ENCODE results near the gene LRP10. TPM values are rescaled to one million over a fixed set of nuclear protein-coding genes. Genes with fewer than 3 reads are reported as not detected.

The LRP10 gene
- total RNA-seq, 1 donor from 2014 or later: 16.3 TPM

DNA sequence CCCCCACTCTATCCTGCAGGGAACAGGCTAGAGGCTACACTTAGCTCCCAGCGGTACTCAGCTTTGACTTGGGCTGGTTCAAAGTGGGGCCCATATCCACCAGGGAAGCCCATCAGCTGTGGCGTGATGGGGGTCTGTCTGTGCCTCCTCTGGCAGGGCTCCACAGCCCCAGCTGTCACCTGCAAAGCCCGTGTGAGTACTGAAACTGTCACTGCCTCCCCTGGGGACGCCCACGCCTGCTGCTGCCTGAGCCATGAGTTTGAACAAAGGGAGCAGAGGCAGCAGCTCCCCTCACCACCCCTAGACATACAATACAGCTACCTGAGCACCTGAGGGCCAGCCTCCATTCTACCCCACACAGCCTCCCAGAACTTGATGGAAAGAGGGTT is 16.4 kb downstream of the LRP10 start:
- peaks cover 47% of the 10 kb centered on the region for H3K4me1 Mint-ChIP-seq
- DNase-seq (ENCODE audit: low read depth, low spot score): no peak
- H3K36me3 Mint-ChIP-seq (ENCODE audit: low read depth): no peaks in the 10 kb centered on the region
- H3K27me3 Mint-ChIP-seq (ENCODE audit: low read depth): peaks cover 5% of the 10 kb centered on the region
- no peak for TF ChIP-seq CTCF (conservative IDR thresholded peaks at IDR 0.05)
- H3K27ac Mint-ChIP-seq (ENCODE audit: unreplicated experiment): peak overlapping the region; percentile 69
- H3K9me3 Mint-ChIP-seq: no peaks in the 10 kb centered on the region
- peak overlapping the region; percentile 98 for H3K4me3 Mint-ChIP-seq

GRCh38 chr14:22888662-22889061 is 17.1 kb downstream of the LRP10 start:
- Mint-ChIP-seq H3K27me3 (ENCODE audit: low read depth) (peaks cover 5% of the 10 kb centered on the region), H3K27ac (ENCODE audit: unreplicated experiment) (no peak overlapping the region), H3K36me3 (ENCODE audit: low read depth) (no peaks in the 10 kb centered on the region), H3K9me3 (no peaks in the 10 kb centered on the region), H3K4me1 (peaks cover 41% of the 10 kb centered on the region), H3K4me3 (no peak overlapping the region)
- TF ChIP-seq CTCF (conservative IDR thresholded peaks at IDR 0.05): no peak
- no peak for DNase-seq (ENCODE audit: low read depth, low spot score)

DNA sequence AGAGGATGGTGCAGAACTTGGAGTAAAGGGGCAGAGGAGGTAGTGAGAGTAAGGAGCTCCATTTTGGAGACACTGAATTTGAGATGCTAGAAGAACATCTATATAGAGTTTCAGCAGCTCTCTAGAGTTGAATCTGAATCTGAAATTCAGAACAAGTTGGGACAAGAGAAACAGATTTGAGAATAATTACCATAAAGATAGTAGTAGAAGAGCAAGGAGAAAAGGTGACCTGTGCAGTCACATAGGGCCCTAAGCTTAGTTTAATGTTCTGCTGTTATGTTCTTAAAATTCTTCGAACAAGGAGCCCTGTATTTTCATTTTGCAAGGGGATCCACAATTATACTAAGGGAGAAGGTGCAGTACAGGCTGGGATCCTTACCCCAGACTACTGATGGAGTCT is 18.9 kb downstream of the LRP10 start:
- peaks cover 25% of the 10 kb centered on the region for H3K4me1 Mint-ChIP-seq
- H3K27ac Mint-ChIP-seq (ENCODE audit: unreplicated experiment): no peak overlapping the region
- H3K36me3 Mint-ChIP-seq (ENCODE audit: low read depth): no peaks in the 10 kb centered on the region
- no peak overlapping the region for H3K4me3 Mint-ChIP-seq
- peaks cover under 1% of the 10 kb centered on the region for H3K27me3 Mint-ChIP-seq (ENCODE audit: low read depth)
- no peak for TF ChIP-seq CTCF (conservative IDR thresholded peaks at IDR 0.05)
- DNase-seq (ENCODE audit: low read depth, low spot score): no peak
- no peaks in the 10 kb centered on the region for H3K9me3 Mint-ChIP-seq

DNA sequence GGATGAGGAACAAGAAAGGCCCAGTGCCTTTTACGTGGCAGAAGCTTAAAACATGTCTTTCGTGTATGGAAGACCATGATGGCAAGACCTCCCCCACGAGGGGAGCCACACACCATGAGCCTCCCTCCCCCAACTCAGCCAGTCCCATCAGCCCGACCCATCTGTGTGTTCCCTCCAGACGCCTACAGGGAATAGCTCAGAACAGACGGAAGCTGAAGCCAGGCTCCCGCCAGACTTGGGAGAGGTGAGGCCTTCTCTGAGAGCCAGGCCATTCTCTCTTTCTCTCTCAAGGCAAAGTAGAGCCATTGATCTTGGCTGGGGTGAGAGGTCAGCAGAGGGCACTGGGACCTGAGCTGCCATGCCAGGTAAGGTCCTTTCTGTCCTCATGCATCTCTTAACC is 20.9 kb downstream of the LRP10 start:
- Mint-ChIP-seq H3K4me1 (peaks cover 10% of the 10 kb centered on the region), H3K9me3 (no peaks in the 10 kb centered on the region), H3K27me3 (ENCODE audit: low read depth) (no peaks in the 10 kb centered on the region), H3K4me3 (no peak overlapping the region), H3K36me3 (ENCODE audit: low read depth) (no peaks in the 10 kb centered on the region), H3K27ac (ENCODE audit: unreplicated experiment) (peak overlapping the region; percentile 17)
- DNase-seq (ENCODE audit: low read depth, low spot score): no peak
- TF ChIP-seq CTCF (conservative IDR thresholded peaks at IDR 0.05): no peak

GRCh38 chr14:22893706-22894105 is 22.2 kb downstream of the LRP10 start:
- Mint-ChIP-seq H3K4me3 (no peak overlapping the region), H3K9me3 (no peaks in the 10 kb centered on the region), H3K36me3 (ENCODE audit: low read depth) (no peaks in the 10 kb centered on the region), H3K27ac (ENCODE audit: unreplicated experiment) (no peak overlapping the region), H3K4me1 (peaks cover 7% of the 10 kb centered on the region), H3K27me3 (ENCODE audit: low read depth) (no peaks in the 10 kb centered on the region)
- DNase-seq (ENCODE audit: low read depth, low spot score): no peak
- no peak for TF ChIP-seq CTCF (conservative IDR thresholded peaks at IDR 0.05)

- peaks cover 3% of the 10 kb centered on the region for H3K4me1 Mint-ChIP-seq
- H3K27ac Mint-ChIP-seq (ENCODE audit: unreplicated experiment): no peak overlapping the region
- no peak for TF ChIP-seq CTCF (conservative IDR thresholded peaks at IDR 0.05)
- no peak overlapping the region for H3K4me3 Mint-ChIP-seq
- H3K27me3 Mint-ChIP-seq (ENCODE audit: low read depth): no peaks in the 10 kb centered on the region
- no peaks in the 10 kb centered on the region for H3K36me3 Mint-ChIP-seq (ENCODE audit: low read depth)
- no peaks in the 10 kb centered on the region for H3K9me3 Mint-ChIP-seq
- DNase-seq (ENCODE audit: low read depth, low spot score): no peak
Observed at GRCh38 chr14:22895402-22895801, 23.9 kb downstream of the LRP10 start.

All from neural crest cell (in vitro differentiated cells).